Kidney (tissue), 14 donors: ENCODE measurements around the gene MTR. TPM values are rescaled to one million over a fixed set of nuclear protein-coding genes. Genes with fewer than 3 reads are reported as not detected.
"Not testable (repeated sequence)": the region's sequence is repeated elsewhere in the genome, so short reads cannot be mapped to it uniquely, and the experiment has no call there.

Experiments used
- DNase-seq, 5 donors: peaks; one replicate each; pipeline ENCODE4 v3.0.0-alpha.2; 2013 to 2020
- FAIRE-seq: peaks from 2 replicates; lab custom pipeline; 2012; peaks lifted over from hg19 to GRCh38; lab: Jason Lieb, UNC
- H3K27ac ChIP-seq, 2 donors: one replicate each; pipeline ENCODE4 v1.7.0; 2013; ENCODE audit warnings: low read depth in 2 of 2, low read length in 2 of 2, inconsistent platforms in 1 of 2
- H3K27me3 ChIP-seq: one replicate; pipeline ENCODE4 v1.7.1; 2013; ENCODE audit warnings: low read length, inconsistent platforms; ENCODE audit not compliant: control insufficient read depth, insufficient read depth
- H3K36me3 ChIP-seq, 3 donors: one replicate each; pipeline versions ENCODE4 v1.7.0 to v1.7.1; 2013; ENCODE audit warnings: low read length in 3 of 3, control low read depth in 1 of 3, inconsistent platforms in 1 of 3; ENCODE audit not compliant: insufficient read depth in 3 of 3, control insufficient read depth in 2 of 3
- H3K4me1 ChIP-seq, 3 donors: one replicate each; pipeline versions ENCODE4 v1.7.0 to v1.7.1; 2013; ENCODE audit warnings: low read length in 3 of 3, inconsistent platforms in 1 of 3, low read depth in 1 of 3; ENCODE audit not compliant: control insufficient read depth in 2 of 3, insufficient read depth in 2 of 3
- H3K4me3 ChIP-seq, 3 donors: one replicate each; pipeline versions ENCODE4 v1.7.0 to v1.8.1; 2013; ENCODE audit warnings: low read length in 3 of 3, control low read depth in 1 of 3, inconsistent platforms in 1 of 3
- H3K9ac ChIP-seq, 3 donors: one replicate each; pipeline versions ENCODE4 v1.7.0 to v1.7.1; 2013; ENCODE audit warnings: low read length in 3 of 3, control low read depth in 1 of 3, inconsistent platforms in 1 of 3
- H3K9me3 ChIP-seq, 3 donors: one replicate each; pipeline versions ENCODE4 v1.7.0 to v1.7.1; 2013; ENCODE audit warnings: low read length in 3 of 3, control low read depth in 1 of 3, inconsistent platforms in 1 of 3; ENCODE audit not compliant: control insufficient read depth in 2 of 3, insufficient read depth in 1 of 3
- CTCF ChIP-seq: IDR thresholded peaks from 3 replicates; pipeline ENCODE4 v1.5.1; 2012; ENCODE audit warnings: mild to moderate bottlenecking, moderate library complexity, borderline replicate concordance; ENCODE audit not compliant: insufficient read depth; ENCODE audit errors: extremely low read depth
- intact Hi-C: fragments of 100-400 bp; cut with DNase I; formaldehyde crosslinking; loops from one replicate; pipeline ENCODE4 v1.11.1; 2022
- polyA plus RNA-seq: library from polyadenylated mRNA; stranded (reverse); fragments of 350-450 nt; fragmentation: Illumina TruSeq; extraction: RNeasy Lipid Tissue Mini Kit (QIAGEN cat#74804); gene quantifications from one replicate; pipeline ENCODE4 v1.2.3, GENCODE V29; 2014; ENCODE audit warnings: low read depth, low replicate concordance; ENCODE audit not compliant: insufficient read depth
- total RNA-seq: library from RNA; stranded (reverse); fragmentation: NEBNext Ultra II Directional; extraction: Animal tissue kit (Norgen Biotek cat#: 25700); gene quantifications from one replicate; pipeline ENCODE4 v1.2.1, GENCODE V29; 2021
- donor health status: control.
- donor health status: control.
- donor health status: control.
- donor health status: control.
- donor health status: control.
- donor health status: DM: yes; HTN: yes; CAD: no.
- donor health status: Normal renal cell carcinoma (clear cell type).

Gene MTR
- total and polyA plus RNA-seq, 2 donors from 2014 or later = 7.6 to 61.0 TPM

- FAIRE-seq (no peak), DNase-seq (no peak)
- peaks cover 0 to 22% (median 19%) of the 10 kb centered on the region in 3 donors for H3K4me1 ChIP-seq
- intact Hi-C loops = no loop called here
- peaks cover 3 to 46% (median 10%) of the 10 kb centered on the region in 3 donors for H3K36me3 ChIP-seq
- H3K4me3 ChIP-seq = no peak overlapping the region
- H3K9ac ChIP-seq = no peak overlapping the region
- H3K27ac ChIP-seq = no peak overlapping the region
- TF ChIP-seq CTCF = no peak
- no peaks in the 10 kb centered on the region for H3K9me3 ChIP-seq
- H3K27me3 ChIP-seq = no peaks in the 10 kb centered on the region
Observed at GRCh38 chr1:236851871-236852270, 56.8 kb downstream of the MTR start.

DNA sequence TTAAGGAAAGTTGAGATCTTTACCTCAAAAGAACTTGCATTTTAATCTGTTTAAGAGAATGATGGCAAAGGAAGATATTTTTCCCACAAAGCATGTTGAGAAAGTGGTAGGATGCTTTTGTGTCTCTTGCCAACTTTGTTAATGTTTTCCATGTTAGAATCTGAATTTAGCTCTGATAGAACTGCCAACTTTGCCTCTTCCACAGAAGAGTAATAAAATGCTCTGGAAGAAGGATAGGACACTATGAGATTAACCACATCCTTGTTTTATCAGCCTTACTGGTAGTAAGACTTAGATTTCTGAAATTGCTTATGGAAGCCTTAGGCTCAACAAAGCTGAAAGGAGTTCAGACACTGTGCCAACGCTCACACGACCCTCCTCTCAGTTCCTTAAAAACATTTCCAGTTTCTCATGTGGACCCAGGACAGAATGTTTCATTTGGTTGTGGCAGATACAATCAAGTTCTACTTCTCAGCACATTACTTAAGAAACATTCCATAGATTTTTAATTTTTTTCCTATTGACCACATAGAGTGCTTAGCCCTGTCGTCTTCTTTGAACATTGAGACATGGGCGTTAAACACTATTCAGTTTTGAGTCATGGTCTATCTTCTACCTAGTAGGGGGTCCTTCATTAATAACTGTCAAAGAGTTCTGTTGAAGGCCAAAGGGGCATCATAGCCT, 59.0 kb downstream of the MTR start:
- H3K27ac ChIP-seq = peak overlapping the region; percentile 43 to 44
- no peaks in the 10 kb centered on the region for H3K9me3 ChIP-seq
- intact Hi-C loops = no loop called here
- no peak for TF ChIP-seq CTCF
- H3K4me1 ChIP-seq = peaks cover 0 to 18% (median 13%) of the 10 kb centered on the region in 3 donors
- no peak overlapping the region for H3K9ac ChIP-seq
- DNase-seq (no peak), FAIRE-seq (no peak)
- no peak overlapping the region for H3K4me3 ChIP-seq
- H3K36me3 ChIP-seq = peaks cover 3 to 54% (median 15%) of the 10 kb centered on the region in 3 donors
- no peaks in the 10 kb centered on the region for H3K27me3 ChIP-seq

DNA sequence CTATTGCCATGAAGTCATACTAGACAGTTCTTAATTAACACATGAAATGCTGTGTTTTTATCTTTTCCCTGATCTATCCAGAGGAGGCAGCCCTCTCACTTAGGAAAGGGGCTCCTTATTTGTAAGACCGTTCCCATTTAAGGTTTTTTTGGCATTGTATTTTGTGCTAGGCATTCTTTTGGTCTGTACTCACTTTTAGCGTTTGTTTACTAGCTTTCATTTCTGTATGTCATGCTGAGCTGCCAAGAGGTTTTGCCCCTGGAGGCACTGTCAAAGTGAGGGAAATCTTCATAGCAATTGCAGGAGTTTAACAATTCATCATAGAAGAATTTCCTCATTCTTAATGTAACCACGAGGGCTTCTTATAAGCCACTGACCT, 59.5 kb downstream of the MTR start:
- intact Hi-C loops = no loop called here
- H3K27ac ChIP-seq = peak overlapping the region; percentile 43 to 44
- FAIRE-seq = no peak

GRCh38 chr1:236856649-236857048, 61.6 kb downstream of the MTR start:
- peaks cover 0 to 55% (median 14%) of the 10 kb centered on the region in 3 donors for H3K36me3 ChIP-seq

More for the DNA sequence above, 59.5 kb downstream of the MTR start:
- Histone ChIP-seq H3K36me3 (peaks cover 3 to 59% (median 15%) of the 10 kb centered on the region in 3 donors), H3K4me3 (no peak overlapping the region), H3K9me3 (no peaks in the 10 kb centered on the region), H3K27me3 (no peaks in the 10 kb centered on the region), H3K9ac (no peak overlapping the region), H3K4me1 (peaks cover 0 to 14% (median 10%) of the 10 kb centered on the region in 3 donors)
- no peak for TF ChIP-seq CTCF
- no peak for DNase-seq

More at GRCh38 chr1:236856649-236857048, 61.6 kb downstream of the MTR start:
- H3K27me3 ChIP-seq, intact Hi-C loops, H3K9ac ChIP-seq, FAIRE-seq, H3K4me3 ChIP-seq, H3K9me3 ChIP-seq, H3K27ac ChIP-seq, DNase-seq: not testable (repeated sequence)
- H3K4me1 ChIP-seq = peaks cover 0 to 12% (median 5%) of the 10 kb centered on the region in 3 donors
